OCI-LY1 (cell line): Measurements from ENCODE around the gene ATXN1.

Source experiments
- H2AFZ ChIP-seq: fragments of 200-600 bp; sonication (generic), shearing (Covaris generic); 2 replicates; pipeline ENCODE4 v1.6.0; 2014; ENCODE audit warnings: antibody characterized with exemption, mild to moderate bottlenecking, low read length
- H3F3A ChIP-seq: fragments of 200-600 bp; sonication (generic), shearing (Covaris generic); 2 replicates; pipeline ENCODE4 v1.6.0; 2014; ENCODE audit warnings: mild to moderate bottlenecking, antibody characterized with exemption, low read length, moderate library complexity; ENCODE audit not compliant: insufficient read depth
- H3K27ac ChIP-seq: fragments of 200-600 bp; sonication (generic); 2 replicates; pipeline ENCODE4 v1.5.1; 2014; ENCODE audit warnings: low read length, mixed run types, mild to moderate bottlenecking, low read depth; ENCODE audit not compliant: poor library complexity, severe bottlenecking
- H3K27me3 ChIP-seq: fragments of 200-600 bp; sonication (generic); 2 replicates; pipeline ENCODE4 v1.6.0; 2014; ENCODE audit warnings: antibody characterized with exemption, mild to moderate bottlenecking, low read length, moderate library complexity; ENCODE audit not compliant: insufficient read depth
- H3K36me3 ChIP-seq: fragments of 200-600 bp; sonication (generic); 2 replicates; pipeline ENCODE4 v1.6.1; 2014; ENCODE audit warnings: mild to moderate bottlenecking, antibody characterized with exemption, low read length, moderate library complexity, mixed read lengths; ENCODE audit not compliant: insufficient read depth
- H3K4me1 ChIP-seq: fragments of 200-600 bp; sonication (generic); 2 replicates; pipeline ENCODE4 v1.5.1; 2014; ENCODE audit warnings: mild to moderate bottlenecking, low read length, moderate library complexity; ENCODE audit not compliant: insufficient read depth, severe bottlenecking
- H3K4me2 ChIP-seq: fragments of 200-600 bp; sonication (generic), shearing (Covaris generic); 2 replicates; pipeline ENCODE4 v1.6.1; 2014; ENCODE audit warnings: low read length
- H3K4me3 ChIP-seq: fragments of 200-600 bp; sonication (generic); 2 replicates; pipeline ENCODE4 v1.5.1; 2014; ENCODE audit warnings: low read length, low read depth, mild to moderate bottlenecking, mixed read lengths; ENCODE audit not compliant: poor library complexity, severe bottlenecking
- H3K79me2 ChIP-seq: fragments of 200-600 bp; shearing (Covaris generic); 2 replicates; pipeline ENCODE4 v1.6.1; 2016; ENCODE audit warnings: mixed run types, low read length, mixed read lengths; ENCODE audit not compliant: insufficient read depth
- H3K9ac ChIP-seq: fragments of 200-600 bp; sonication (generic), shearing (Covaris generic); 2 replicates; pipeline ENCODE4 v1.6.1; 2014; ENCODE audit warnings: mild to moderate bottlenecking, low read length, mixed read lengths
- H3K9me2 ChIP-seq: fragments of 200-600 bp; sonication (generic), shearing (Covaris generic); 2 replicates; pipeline ENCODE4 v1.6.1; 2014; ENCODE audit warnings: low read depth, mild to moderate bottlenecking, low read length, mixed read lengths
- H3K9me3 ChIP-seq: fragments of 200-600 bp; shearing (Covaris generic); 2 replicates; pipeline ENCODE4 v1.6.1; 2014; ENCODE audit warnings: low read length, mixed read lengths
- H4K20me1 ChIP-seq: fragments of 200-600 bp; sonication (generic), shearing (Covaris generic); 2 replicates; pipeline ENCODE4 v1.6.0; 2016; ENCODE audit warnings: mild to moderate bottlenecking, low read length; ENCODE audit not compliant: insufficient read depth
- CTCF ChIP-seq: fragments of 200-600 bp; sonication (generic), shearing (Covaris generic); IDR thresholded peaks from 2 replicates; pipeline ENCODE4 v1.5.1; 2017; ENCODE audit warnings: mild to moderate bottlenecking, antibody characterized with exemption, low read length, moderate library complexity, mixed read lengths
- EZH2 ChIP-seq: fragments of 200-600 bp; sonication (generic), shearing (Covaris generic); IDR thresholded peaks from 2 replicates; pipeline ENCODE4 v1.8.0; 2017; ENCODE audit warnings: borderline replicate concordance, mixed run types, mild to moderate bottlenecking, antibody characterized with exemption, low read length, moderate library complexity, mixed read lengths

ATXN1 gene

GRCh38 chr6:16494793-16495192 is 266.5 kb downstream of the ATXN1 start:
- Histone ChIP-seq H3K27ac (no peak overlapping the region), H3K27me3 (no peaks in the 10 kb centered on the region), H3K9ac (no peak overlapping the region), H2AFZ (no peak overlapping the region), H3K4me3 (no peak overlapping the region), H3K4me1 (no peaks in the 10 kb centered on the region), H3K79me2 (no peaks in the 10 kb centered on the region), H3F3A (no peaks in the 10 kb centered on the region), H3K9me2 (no peaks in the 10 kb centered on the region), H3K9me3 (no peaks in the 10 kb centered on the region), H4K20me1 (no peaks in the 10 kb centered on the region), H3K4me2 (no peak overlapping the region), H3K36me3 (no peaks in the 10 kb centered on the region)
- TF ChIP-seq CTCF (no peak), EZH2 (no peak)

GRCh38 chr6:16493802-16494201 is 267.5 kb downstream of the ATXN1 start:
- Histone ChIP-seq H3K9me3 (no peaks in the 10 kb centered on the region), H3K9ac (no peak overlapping the region), H3K4me2 (no peak overlapping the region), H4K20me1 (no peaks in the 10 kb centered on the region), H3K9me2 (no peaks in the 10 kb centered on the region), H3K27ac (no peak overlapping the region), H3K79me2 (no peaks in the 10 kb centered on the region), H2AFZ (no peak overlapping the region), H3K27me3 (no peaks in the 10 kb centered on the region), H3K4me3 (no peak overlapping the region), H3K36me3 (no peaks in the 10 kb centered on the region), H3K4me1 (no peaks in the 10 kb centered on the region), H3F3A (no peaks in the 10 kb centered on the region)
- TF ChIP-seq CTCF = no peak
- no peak for TF ChIP-seq EZH2

DNA sequence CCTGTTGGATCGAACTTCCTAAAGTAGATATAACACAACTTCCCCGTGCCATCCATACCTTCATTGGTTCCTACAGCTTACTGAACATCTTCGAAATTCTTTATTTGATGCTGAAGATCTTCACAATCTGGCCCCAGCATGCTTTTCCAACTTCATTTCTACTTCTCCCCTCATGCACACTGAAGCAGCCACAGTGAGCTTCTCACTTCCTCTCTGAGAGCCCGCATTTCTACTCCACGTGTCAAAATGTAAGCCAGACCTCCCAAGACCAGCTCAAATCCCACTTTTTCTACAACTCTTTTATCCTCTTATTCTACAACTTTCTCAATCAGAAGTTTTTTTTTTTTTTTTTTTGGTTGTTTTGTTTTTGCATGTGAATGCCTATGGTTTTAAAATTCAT is 268.1 kb downstream of the ATXN1 start:
- no peak overlapping the region for H3K4me2 ChIP-seq
- no peaks in the 10 kb centered on the region for H3K27me3 ChIP-seq
- no peak overlapping the region for H3K27ac ChIP-seq

More for the DNA sequence above, 268.1 kb downstream of the ATXN1 start:
- Histone ChIP-seq H4K20me1 (no peaks in the 10 kb centered on the region), H3K9ac (no peak overlapping the region), H2AFZ (no peak overlapping the region), H3K9me2 (no peaks in the 10 kb centered on the region), H3K4me1 (no peaks in the 10 kb centered on the region), H3K79me2 (no peaks in the 10 kb centered on the region), H3K9me3 (no peaks in the 10 kb centered on the region), H3K36me3 (no peaks in the 10 kb centered on the region), H3F3A (no peaks in the 10 kb centered on the region), H3K4me3 (no peak overlapping the region)
- TF ChIP-seq EZH2 (no peak), CTCF (no peak)
